ENCODE results near the gene ACACB.

The ACACB gene

DNA sequence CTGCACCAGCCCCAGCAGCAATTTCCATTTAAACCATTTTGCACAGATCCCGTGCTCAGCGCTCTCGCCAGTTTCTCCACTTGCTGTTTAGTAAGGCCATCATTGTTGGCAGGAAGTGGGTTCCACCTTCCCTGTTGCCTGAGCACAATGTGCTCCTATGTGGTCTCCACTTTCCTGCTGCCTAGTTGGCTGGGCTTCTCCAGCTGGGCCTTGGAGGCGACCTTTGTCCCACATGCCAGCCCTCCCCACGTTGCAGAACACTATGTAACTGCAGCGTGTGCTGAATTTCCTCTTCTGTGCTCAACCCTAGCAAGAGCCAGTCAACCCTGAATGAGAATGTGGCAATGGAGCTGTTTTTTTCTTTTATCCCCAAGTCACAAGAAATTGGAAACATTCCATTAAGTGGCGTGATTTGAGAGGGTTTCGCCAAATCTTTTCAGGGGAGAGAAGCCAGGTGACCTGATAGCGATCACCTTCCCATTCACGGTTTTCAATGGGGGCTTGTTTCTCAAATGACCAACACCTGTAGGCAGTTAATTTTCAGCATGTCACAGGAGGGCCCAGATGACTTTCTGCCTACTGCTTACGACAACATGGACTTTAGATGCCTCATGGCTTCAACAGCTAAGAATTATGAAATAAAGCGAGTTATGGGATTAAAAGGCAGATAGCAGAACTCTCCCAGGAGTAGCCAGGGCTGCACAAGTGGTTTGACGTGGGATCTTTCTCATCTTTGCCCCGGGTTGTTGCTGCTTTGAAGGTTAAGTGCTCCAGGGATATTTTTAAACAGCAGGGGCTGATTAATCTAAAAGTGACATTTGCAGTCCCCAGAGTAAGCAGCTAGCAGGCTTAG is at the start of gene ACACB:
Gene ACACB, plus strand, starts transcription at position 830 of the 853 bp plus-strand sequence. CDS start 22,819 bp downstream, outside the sequence.
- Histone ChIP-seq H3K4me1 (ENCODE audit: insufficient read depth, low read length, severe bottlenecking) (no peaks in the 10 kb centered on the region), H3K9me2 (ENCODE audit: low read depth, low read length) (no peaks in the 10 kb centered on the region), H4K20me1 (ENCODE audit: insufficient read depth, low read length) (no peaks in the 10 kb centered on the region), H3K79me2 (ENCODE audit: insufficient read depth, low read length) (no peaks in the 10 kb centered on the region), H3K4me3 (ENCODE audit: low read depth, low read length, poor library complexity, severe bottlenecking) (no peak within 1 kb of the TSS), H3K36me3 (ENCODE audit: insufficient read depth, low read length) (no peaks in the 10 kb centered on the region), H2AFZ (ENCODE audit: low read length) (no peak within 1 kb of the TSS), H3K27me3 (ENCODE audit: insufficient read depth, low read length) (no peaks in the 10 kb centered on the region), H3K4me2 (ENCODE audit: low read length) (no peak within 1 kb of the TSS), H3K9ac (ENCODE audit: low read length) (no peak within 1 kb of the TSS), H3K9me3 (ENCODE audit: low read length) (no peaks in the 10 kb centered on the region), H3K27ac (ENCODE audit: low read depth, low read length, poor library complexity, severe bottlenecking) (no peak within 1 kb of the TSS), H3F3A (ENCODE audit: insufficient read depth, low read length) (no peaks in the 10 kb centered on the region)
- no peak for TF ChIP-seq EZH2 (IDR thresholded peaks at IDR 0.05; ENCODE audit: borderline replicate concordance, low read length)
- no peak for TF ChIP-seq CTCF (IDR thresholded peaks at IDR 0.05; ENCODE audit: low read length)

GRCh38 chr12:109069307-109070271 is 46.8 kb upstream of the ACACB start:
- H4K20me1 ChIP-seq (ENCODE audit: insufficient read depth, low read length), result no peaks in the 10 kb centered on the region
- H3K9me2 ChIP-seq (ENCODE audit: low read depth, low read length), result no peaks in the 10 kb centered on the region
- no peaks in the 10 kb centered on the region for H3F3A ChIP-seq (ENCODE audit: insufficient read depth, low read length)
- H2AFZ ChIP-seq (ENCODE audit: low read length), result no peak overlapping the region
- peaks cover 17% of the 10 kb centered on the region for H3K36me3 ChIP-seq (ENCODE audit: insufficient read depth, low read length)
- H3K4me3 ChIP-seq (ENCODE audit: low read depth, low read length, poor library complexity, severe bottlenecking), result no peak overlapping the region
- H3K9me3 ChIP-seq (ENCODE audit: low read length), result no peaks in the 10 kb centered on the region
- no peak overlapping the region for H3K27ac ChIP-seq (ENCODE audit: low read depth, low read length, poor library complexity, severe bottlenecking)
- H3K4me1 ChIP-seq (ENCODE audit: insufficient read depth, low read length, severe bottlenecking), result no peaks in the 10 kb centered on the region
- no peak for TF ChIP-seq CTCF (IDR thresholded peaks at IDR 0.05; ENCODE audit: low read length)
- H3K27me3 ChIP-seq (ENCODE audit: insufficient read depth, low read length), result no peaks in the 10 kb centered on the region
- H3K9ac ChIP-seq (ENCODE audit: low read length), result no peak overlapping the region
- no peaks in the 10 kb centered on the region for H3K79me2 ChIP-seq (ENCODE audit: insufficient read depth, low read length)
- H3K4me2 ChIP-seq (ENCODE audit: low read length), result no peak overlapping the region

- no peaks in the 10 kb centered on the region for H3F3A ChIP-seq (ENCODE audit: insufficient read depth, low read length)
- H3K9ac ChIP-seq (ENCODE audit: low read length), result no peak overlapping the region
- no peak overlapping the region for H3K4me2 ChIP-seq (ENCODE audit: low read length)
- H3K27ac ChIP-seq (ENCODE audit: low read depth, low read length, poor library complexity, severe bottlenecking), result no peak overlapping the region
- no peaks in the 10 kb centered on the region for H3K9me3 ChIP-seq (ENCODE audit: low read length)
- H4K20me1 ChIP-seq (ENCODE audit: insufficient read depth, low read length), result no peaks in the 10 kb centered on the region
- no peaks in the 10 kb centered on the region for H3K27me3 ChIP-seq (ENCODE audit: insufficient read depth, low read length)
- no peak overlapping the region for H3K4me3 ChIP-seq (ENCODE audit: low read depth, low read length, poor library complexity, severe bottlenecking)
- H3K36me3 ChIP-seq (ENCODE audit: insufficient read depth, low read length), result peaks cover 23% of the 10 kb centered on the region
- TF ChIP-seq CTCF (IDR thresholded peaks at IDR 0.05; ENCODE audit: low read length) (no peak), EZH2 (IDR thresholded peaks at IDR 0.05; ENCODE audit: borderline replicate concordance, low read length) (no peak)
- H2AFZ ChIP-seq (ENCODE audit: low read length), result no peak overlapping the region
- no peaks in the 10 kb centered on the region for H3K4me1 ChIP-seq (ENCODE audit: insufficient read depth, low read length, severe bottlenecking)
- no peaks in the 10 kb centered on the region for H3K79me2 ChIP-seq (ENCODE audit: insufficient read depth, low read length)
- H3K9me2 ChIP-seq (ENCODE audit: low read depth, low read length), result no peaks in the 10 kb centered on the region
These were observed 41.5 kb upstream of the ACACB start for GRCh38 chr12:109074866-109075265.

All from OCI-LY1 (cell line).